GM18511 (cell line): ENCODE measurements around the gene MCUB.
A peak's percentile ranks its signal among the peaks of the same experiment; 100 is the strongest.
"Not testable (repeated sequence)": the region's sequence is repeated elsewhere in the genome, so short reads cannot be mapped to it uniquely, and the experiment has no call there.

Experiments
- ATAC-seq: cut with Tn5 transposase; IDR thresholded peaks from one replicate; pipeline ENCODE4 v1.9.1; 2021; ENCODE audit warnings: mild to moderate bottlenecking, moderate library complexity; ENCODE audit not compliant: unreplicated experiment

The MCUB gene, protein sequence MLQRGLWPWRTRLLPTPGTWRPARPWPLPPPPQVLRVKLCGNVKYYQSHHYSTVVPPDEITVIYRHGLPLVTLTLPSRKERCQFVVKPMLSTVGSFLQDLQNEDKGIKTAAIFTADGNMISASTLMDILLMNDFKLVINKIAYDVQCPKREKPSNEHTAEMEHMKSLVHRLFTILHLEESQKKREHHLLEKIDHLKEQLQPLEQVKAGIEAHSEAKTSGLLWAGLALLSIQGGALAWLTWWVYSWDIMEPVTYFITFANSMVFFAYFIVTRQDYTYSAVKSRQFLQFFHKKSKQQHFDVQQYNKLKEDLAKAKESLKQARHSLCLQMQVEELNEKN

DNA sequence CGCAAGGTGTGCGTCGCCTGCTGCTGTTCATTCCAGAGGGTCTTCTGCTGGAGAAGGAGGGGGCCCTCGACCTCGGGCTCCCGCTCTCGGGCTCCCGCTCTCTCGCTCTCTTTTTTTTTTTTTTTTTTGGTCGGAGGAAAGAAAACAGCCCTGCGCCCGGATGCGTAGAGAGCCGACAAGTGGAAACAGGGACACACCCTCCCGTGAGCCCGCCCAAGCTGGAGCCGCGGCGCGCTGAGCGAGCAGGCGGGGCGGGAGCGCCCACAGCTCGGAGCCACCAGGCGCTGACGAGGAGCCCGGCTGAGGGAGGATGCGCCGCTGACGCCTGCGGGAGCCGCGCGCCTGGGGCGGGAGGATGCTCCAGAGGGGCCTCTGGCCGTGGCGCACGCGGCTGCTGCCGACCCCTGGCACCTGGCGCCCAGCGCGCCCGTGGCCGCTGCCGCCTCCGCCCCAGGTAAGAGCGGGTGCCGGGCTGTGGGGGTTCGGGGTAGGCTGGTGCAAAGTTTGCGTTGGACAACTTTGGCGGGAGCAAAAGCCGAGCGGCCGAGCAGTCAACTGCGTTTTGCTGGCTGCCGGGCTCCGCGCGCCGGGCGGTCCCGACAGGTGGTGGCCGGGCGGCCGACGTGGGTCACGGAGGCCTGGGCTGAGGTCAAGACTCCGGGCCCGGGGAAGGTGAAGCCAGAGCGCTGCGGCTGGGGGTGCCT lies at the start of gene MCUB:
TSS of gene MCUB (plus strand) at position 264 of the 704 bp plus-strand sequence. CDS start at position 356, 92 bp downstream.
- peak; percentile 90 for ATAC-seq

DNA sequence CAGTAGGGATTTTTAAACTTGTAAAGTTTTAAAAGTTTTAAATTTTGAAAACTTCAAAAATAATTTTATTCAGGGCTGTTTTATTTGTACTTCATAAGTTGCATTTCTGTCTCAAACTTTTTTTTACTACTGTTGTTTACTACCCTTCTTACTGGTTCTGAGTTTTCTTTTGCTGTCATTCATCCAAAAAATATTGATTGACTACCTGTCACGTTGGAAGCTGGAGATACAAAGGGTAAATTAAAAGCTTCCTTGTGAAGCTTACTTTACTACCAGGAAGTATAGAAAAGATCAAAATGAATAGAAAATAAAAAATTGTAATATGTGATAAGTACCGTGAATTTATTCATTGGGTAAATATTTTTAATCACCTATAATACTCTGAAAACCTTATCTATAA lies 49.4 kb upstream of the MCUB start:
- ATAC-seq: no peak

DNA sequence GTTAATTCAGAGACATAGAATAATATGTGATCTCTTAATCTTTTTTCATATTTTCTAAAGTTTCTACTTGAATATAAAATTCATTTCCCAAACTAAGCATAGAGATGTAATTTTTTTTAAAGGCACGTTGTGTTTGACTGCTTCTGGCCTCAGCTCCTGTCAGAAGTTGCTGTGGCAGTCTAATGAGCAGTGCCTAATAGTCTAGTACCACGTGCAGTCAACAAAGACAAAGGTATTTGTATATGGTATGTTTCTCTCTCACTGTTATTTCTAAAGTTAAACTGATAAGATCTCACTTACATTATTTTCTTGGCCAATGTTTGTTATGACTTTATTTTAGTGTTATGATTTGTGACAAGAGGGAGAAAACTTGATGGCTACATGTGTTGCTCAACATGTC lies 48.6 kb upstream of the MCUB start:
- ATAC-seq: no peak

DNA sequence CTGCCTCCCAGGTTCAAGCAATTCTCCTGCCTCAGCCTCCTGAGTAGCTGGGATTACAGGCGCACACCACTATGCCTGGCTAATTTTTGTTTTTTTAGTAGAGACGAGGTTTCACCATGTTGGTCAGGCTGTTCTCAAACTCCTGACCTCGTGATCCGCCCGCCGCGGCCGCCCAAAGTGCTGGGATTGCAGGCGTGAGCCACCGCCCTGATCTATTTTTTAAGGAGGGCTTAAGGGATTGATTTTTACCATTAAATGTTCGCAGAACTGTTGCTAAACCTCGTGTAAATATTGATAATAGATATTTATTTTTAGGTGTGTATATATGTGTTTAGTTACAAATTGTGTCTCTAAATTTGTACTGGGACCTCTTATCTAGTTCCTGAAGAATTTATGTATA lies 46.7 kb upstream of the MCUB start:
- not testable (repeated sequence) for ATAC-seq

DNA sequence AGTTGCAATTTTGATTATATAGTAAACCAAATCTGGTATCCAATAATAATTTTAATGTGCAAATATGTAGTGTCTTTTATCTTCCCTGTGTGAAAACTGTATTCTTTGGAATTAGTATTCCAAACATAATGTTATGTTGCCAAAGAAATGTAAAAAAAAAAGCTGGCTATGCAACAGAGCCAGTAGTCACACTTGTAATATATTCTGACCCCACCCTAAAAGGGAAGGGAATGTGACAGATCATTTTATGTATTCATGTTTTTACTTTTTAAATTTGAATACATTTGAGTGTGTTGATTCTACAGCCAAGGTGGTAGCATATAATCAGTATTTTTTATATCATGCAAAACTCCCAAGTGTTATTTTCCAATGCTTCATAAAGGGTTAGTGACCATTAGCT lies 27.9 kb upstream of the MCUB start:
- no peak for ATAC-seq

DNA sequence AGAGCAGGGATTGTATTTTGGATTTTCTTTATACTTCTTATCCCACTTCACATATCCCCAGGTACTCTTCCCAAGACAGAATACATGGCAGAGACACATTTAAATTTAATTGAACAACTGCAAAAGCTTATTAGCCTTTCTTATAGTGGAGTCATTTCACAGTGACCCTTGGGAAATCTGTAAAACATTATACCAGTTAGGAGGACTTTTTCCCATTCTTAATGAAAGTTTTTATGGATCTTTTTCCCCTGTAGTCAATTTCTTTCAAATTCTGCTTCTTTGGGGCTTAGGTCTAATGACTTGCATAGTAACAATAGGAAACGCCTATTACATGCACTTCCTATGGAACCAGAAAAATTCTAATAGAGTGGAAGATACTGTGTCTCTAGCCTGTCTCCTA lies 14.6 kb upstream of the MCUB start:
- no peak for ATAC-seq

DNA sequence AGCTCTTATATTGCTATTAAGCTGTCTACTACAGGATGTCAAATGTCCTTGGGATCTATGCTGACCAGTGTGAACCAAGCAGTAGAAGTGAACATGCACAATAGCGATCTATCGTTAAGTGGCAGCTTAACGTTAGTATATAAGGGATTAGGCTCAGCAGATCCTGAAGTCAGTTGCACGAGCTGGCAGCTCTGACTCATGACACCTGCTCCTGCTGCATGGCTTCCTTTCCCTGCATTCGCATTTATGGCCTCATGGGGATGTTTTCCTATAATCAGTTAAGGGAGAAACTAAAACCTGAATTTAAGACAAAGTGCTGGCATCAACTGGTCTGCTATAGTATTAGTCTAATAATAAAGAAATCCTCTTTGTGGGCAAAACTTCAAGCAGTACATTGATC lies 12.7 kb upstream of the MCUB start:
- no peak for ATAC-seq

DNA sequence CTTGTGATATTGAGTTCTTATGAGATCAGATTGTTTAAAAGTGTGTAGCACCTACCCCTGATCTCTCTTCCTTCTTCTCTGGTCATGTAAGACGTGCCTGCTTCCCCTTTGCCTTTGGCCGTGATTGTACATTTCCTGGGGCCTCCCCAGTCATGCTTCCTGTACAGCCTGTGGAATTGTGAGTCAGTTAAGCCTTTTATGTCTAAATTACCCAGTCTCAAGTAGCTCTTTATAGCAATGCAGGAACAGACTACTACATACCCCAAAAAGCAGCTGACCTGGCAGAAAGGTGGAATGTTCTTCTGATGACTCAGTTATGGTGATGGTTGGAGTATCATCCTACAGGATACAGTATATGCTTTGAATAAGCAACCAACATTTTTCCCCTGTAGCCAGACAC lies 11.4 kb upstream of the MCUB start:
- ATAC-seq: no peak

DNA sequence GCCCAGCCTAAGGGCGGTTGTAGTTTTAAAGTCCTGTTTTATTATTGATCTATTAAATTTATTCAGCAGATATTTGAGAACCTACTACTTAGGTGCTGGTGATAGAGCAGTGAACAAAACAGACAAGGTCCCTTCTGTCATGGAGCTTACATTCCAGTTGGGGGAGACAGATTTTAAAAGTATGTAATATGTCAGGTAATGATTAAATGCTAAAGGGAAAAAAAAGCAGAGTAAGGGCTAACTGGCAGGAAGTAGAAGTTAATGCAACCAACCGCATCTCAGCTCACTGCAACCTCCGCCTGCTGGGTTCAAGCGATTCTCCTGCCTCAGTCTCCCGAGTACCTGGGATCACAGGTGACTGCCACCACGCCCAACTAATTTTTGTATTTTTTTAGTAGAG lies 7.8 kb upstream of the MCUB start:
- no peak for ATAC-seq

DNA sequence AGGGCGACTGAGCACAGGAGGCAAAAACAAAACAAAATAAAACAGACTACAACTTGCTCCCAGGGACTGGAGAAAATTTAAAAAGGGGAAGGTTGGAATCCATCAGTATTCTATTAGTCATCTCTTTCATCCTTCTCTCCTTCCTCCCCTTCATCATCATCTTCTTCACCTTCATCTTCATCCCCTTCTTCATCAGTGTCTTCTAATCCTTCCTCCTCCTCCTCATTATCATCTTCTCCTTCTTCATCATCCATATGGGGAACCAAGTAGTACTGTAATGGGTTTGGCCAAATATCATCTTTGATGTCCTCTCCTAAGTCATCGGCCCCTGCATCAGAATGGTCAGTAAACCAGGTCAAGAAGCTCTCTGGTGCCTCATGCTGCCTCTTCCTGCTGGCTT lies 6.9 kb upstream of the MCUB start:
- ATAC-seq: no peak

DNA sequence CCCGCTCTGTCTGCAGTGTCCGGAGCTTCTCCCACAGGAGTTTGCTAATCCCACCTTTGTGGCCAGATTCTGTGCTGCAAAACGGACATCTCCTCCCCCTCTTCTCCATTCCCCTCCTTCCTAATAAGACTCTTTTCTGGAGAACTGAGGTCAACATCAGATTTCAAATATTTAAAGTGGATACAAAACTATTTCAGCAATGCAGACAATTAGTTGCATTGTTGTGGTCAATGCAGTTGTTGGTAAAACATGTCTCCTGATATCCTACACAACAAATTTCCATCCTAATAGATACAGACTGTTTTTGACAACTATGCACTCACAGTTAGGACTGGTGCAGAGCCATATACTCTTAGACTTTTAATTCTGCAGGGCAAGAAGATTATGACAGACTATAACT lies 5.1 kb upstream of the MCUB start:
- no peak for ATAC-seq

DNA sequence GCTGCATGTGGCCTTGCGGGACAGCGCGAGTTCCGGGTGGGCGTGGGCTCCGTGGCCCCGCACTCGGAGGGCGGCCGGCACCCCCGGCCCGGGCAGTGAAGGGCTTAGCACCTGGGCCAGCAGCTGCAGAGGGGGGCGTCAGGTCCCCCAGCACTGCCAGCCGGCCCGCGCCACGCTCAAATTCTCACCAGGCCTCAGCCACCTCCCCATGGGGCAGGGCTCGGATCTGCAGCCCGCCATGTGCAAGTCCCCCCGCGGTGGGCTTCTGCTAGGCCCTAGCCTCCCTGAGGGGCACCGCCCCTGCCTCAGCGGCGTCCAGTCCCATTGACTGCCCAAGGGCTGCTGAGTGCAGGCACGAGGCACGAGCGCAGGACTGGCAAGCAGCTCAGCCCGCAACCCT lies 2.6 kb upstream of the MCUB start:
- no peak for ATAC-seq

DNA sequence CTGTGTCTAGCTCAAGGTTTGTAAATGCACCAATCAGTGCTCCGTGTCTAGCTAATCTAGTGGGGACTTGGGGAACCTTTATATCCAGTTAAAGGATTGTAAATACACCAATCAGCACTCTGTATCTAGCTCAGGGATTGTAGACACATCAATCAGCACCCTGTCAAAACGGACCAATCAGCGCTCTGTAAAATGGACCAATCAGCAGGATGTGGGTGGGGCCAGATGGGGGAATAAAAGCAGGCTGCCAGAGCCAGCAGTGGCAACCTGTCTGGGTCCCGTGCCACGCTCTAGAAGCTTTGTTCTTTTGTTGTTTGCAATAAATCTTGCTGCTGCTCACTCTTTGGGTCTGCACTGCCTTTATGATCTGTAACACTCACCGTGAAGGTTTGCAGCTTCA lies 2.0 kb upstream of the MCUB start:
- not testable (repeated sequence) for ATAC-seq

DNA sequence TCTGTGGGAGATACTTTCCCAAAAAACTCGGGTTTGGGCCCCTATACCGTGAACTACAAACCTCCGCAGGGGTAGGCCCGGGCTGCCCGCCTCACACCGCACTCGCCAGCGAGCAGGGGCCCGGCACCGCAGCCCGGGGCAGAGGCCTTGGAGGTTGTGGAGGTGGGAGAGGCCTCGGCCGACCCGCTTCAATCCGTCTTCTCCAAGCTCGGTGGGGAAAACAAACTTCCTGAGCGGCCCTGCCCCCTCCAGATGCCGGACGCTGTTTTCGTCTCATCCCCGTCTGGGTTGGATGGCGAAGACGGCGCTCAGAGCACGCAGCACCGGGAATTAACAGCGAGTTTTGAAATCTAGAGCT lies 442 bp upstream of the MCUB start:
- peak; percentile 32 for ATAC-seq

DNA sequence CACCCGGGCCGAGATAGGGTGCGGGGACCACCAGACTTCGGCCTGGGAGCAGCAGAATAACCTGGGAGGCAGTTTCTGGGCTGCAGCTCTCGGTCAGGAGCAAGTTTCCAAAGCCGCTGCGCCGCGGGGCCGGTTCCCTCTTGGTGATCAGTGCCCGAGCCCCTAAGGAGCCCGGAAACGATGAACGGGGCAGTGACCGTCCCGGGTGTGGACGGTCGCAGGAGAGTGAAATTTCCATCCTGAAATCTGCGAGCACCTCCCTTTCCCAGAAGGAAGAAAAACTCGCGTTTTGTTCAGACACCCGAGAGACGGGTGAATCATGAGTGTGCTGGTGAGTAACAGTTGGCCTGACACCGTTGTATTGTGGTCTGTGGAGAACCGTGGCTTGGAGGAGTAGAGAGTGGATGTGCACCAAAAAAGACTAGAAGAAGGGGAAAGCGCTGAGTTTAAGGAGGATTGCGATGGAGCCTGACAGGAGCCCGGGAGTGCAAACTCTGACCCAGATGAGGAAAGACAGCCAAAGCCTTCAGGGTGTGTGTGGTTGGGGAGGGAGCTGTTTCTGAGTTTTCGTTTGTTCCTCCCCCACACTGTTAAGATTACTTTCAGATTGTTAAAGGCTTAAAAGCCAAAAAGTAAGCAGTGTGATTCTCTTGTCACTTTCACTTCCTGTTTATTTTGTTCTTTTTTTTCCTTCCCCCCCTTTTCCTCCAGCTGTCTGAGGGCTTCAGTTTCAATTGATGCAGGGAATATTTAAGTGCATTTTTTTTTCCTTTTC lies 828 bp downstream of the MCUB start:
- ATAC-seq: peak; percentile 71

DNA sequence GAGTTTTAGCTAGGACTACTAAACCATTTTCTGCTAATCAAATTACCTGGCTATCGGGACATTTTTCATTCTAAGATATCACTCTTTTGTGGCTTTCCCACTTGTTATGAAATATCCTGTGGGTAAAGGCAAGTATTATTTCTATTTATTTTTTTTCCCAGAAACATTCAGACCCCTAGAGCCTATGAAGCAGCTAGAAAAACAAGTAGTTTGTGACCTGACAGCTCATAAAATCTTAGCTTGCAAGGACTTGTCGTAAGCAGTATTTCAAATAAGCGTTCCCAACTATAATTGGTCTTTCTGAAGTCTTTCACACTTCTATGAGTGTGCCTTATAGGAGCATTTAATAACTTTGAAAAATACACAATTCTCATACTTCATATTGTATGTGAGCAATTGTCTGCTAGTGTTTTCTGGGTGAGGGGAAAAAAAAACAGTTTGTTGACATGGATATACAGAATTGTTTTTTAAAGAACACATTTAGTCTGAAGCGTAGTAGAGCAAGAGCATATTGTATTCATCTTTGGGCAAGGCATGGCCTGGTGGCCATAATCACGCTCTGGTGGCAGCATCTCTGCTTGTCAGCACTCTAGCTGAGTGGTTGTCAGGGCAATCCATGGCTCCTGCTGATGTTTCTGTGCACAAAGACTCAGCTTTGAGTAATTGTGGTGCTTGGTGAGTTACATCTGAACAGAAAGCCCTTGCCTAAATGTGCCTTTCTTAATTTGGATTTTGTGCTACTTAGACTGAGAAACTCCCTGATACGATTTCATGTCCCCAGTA lies 2.6 kb downstream of the MCUB start:
- ATAC-seq: no peak

DNA sequence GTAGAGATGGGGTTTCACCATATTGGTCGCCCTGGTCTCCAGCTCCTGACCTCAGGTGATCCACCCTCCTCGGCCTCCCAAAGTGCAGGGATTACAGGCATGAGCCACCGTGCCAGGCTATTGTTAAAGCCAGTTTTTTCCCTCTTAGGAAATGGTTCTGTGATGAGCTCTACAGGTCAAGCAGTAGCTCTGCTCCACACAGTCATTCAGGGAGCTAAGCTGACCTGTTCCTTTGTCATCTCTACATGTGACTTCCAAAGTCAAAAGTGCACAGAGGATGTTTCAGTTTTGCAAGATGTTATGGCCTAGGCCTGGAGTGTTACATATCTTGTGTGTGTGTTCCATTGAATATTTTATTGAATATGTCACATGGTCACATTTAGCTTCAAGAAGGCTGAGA lies 11.4 kb downstream of the MCUB start:
- ATAC-seq: no peak

DNA sequence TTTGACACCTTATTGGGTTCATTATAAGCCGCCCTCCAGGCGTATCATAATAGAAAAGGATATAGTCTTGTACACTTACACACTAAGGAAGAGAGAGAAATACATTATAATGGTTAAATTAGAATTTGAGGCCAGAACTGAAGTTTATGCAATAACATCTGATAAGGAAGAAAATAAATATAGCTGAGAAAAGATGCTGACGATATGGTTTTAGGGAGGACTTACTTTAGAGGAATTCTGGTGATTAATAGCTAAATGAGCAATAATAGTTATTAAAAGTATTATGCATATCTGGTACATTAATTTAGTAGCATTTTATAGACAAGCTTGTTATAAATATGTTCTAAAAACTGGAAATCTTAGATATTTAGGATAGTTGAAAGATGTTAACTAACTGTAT lies 12.1 kb downstream of the MCUB start:
- no peak for ATAC-seq

DNA sequence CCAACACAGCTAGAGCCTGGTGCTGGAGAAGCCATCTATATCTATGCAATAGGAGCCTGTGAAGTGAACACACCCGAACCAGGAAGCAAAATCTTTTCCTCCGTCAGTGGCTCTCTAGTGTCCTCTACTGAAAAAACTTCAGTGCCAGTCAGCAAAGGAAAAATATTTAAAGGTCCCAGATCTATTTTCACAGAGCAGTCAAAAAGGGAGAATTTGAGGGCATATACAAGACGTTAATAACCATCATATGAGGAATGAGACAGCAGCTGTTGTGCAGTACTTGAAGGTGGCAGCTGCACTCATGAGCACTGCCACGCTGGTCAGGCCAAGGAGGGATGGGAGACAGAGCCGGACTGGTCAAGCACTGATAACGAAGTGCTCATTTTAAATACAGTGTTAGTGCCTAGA lies 14.4 kb downstream of the MCUB start:
- ATAC-seq: no peak

DNA sequence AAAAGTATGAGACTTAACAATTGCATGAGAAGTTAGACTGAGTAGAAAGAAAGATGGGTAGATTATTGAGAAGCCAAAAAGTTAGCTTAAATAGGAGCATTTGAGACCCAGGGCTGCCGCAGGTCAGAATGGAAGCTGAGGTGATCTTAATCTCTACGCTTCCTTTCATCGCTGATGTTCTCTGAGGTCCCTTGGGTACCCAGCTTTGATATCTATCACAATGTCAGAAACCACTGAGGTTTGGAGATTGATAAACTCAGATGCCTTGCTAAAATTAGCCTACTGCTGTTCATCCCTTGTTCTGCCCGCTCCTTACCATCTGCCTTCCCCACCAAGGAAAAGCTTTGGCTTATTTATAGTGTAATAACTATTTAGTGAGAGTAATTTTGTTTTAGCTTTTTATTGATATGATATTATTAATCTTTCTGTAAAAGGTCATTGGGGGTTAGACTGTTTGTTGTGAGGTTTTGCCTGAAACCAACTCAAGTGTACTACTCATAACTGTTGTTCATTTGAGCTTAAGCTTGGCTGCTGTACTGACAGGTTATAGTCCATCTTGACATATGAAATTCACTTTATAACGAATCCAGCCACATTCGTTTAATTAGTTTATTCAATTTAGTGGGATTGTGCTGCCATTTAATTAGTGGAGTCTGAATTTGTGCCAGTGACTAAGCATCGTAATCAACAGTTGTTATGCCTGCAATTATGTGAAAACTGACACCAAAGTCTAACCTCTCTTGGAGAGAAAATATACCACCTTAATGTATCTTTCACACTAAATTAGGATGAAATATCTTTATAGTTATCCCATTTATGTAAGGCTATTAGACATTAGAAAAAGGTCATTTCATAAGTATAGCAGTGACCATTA lies 15.1 kb downstream of the MCUB start:
- no peak for ATAC-seq
